ENCODE results near the gene UBTFL1. TPM values are rescaled to one million over a fixed set of nuclear protein-coding genes. Genes with fewer than 3 reads are reported as not detected.
A peak's percentile ranks its signal among the peaks of the same experiment; 100 is the strongest.

The UBTFL1 gene
- total RNA-seq, 2 donors from 2014 or later: not detected

GRCh38 chr11:90134478-90135003 is 48.8 kb downstream of the UBTFL1 start, which contains the start of gene NAALAD2:
Gene NAALAD2, plus strand, starts transcription at chr11:90134663. Its CDS starts 96 bp downstream, at chr11:90134759.
- no peak for ATAC-seq (ENCODE audit: insufficient number of reproducible peaks, low FRiP score, low read depth)
- H3K36me3 ChIP-seq: no peaks in the 10 kb centered on the region
- TF ChIP-seq CTCF (IDR thresholded peaks at IDR 0.05): no peak
- H3K4me1 ChIP-seq (ENCODE audit: control insufficient read depth in 1 of 2, low read depth in 2 of 2): peaks cover 6 to 8% of the 10 kb centered on the region in 2 donors
- no peaks in the 10 kb centered on the region for H3K9me3 ChIP-seq
- H3K4me3 ChIP-seq: peak within 1 kb of the TSS; percentile 75
- H3K27me3 ChIP-seq (replicated peaks; ENCODE audit: insufficient read depth): no peaks in the 10 kb centered on the region
- no peak for DNase-seq (ENCODE audit: low spot score)
- H3K27ac ChIP-seq: no peak within 1 kb of the TSS

- ATAC-seq (ENCODE audit: insufficient number of reproducible peaks, low FRiP score, low read depth) (no peak), DNase-seq (ENCODE audit: low spot score) (no peak)
- H3K27me3 ChIP-seq (replicated peaks; ENCODE audit: insufficient read depth): no peaks in the 10 kb centered on the region
- no peaks in the 10 kb centered on the region for H3K36me3 ChIP-seq
- no peak for TF ChIP-seq CTCF (IDR thresholded peaks at IDR 0.05)
- H3K9me3 ChIP-seq: no peaks in the 10 kb centered on the region
- peak overlapping the region; percentile 75 for H3K4me3 ChIP-seq
- peaks cover 6 to 8% of the 10 kb centered on the region in 2 donors for H3K4me1 ChIP-seq (ENCODE audit: control insufficient read depth in 1 of 2, low read depth in 2 of 2)
- no peak overlapping the region for H3K27ac ChIP-seq
Measured at GRCh38 chr11:90135016-90135415, 49.3 kb downstream of the UBTFL1 start.

Other genes starting within 250 kb of the UBTFL1 start
- not detected for gene TRIM64B, start 207.5 kb upstream of the UBTFL1 start, total RNA-seq
- gene TRIM49D1, start 163.7 kb upstream of the UBTFL1 start, total RNA-seq: not detected
- not detected for gene TRIM49D2, start 161.9 kb upstream of the UBTFL1 start, total RNA-seq
- gene TRIM64, start 119.9 kb upstream of the UBTFL1 start, total RNA-seq: not detected
- not detected for gene TRIM49C, start 54.8 kb upstream of the UBTFL1 start, total RNA-seq
- gene NAALAD2, start 48.7 kb downstream of the UBTFL1 start, total RNA-seq: under 1 TPM; 0.42 to 0.68 TPM
- 100 to 1,000 TPM in 1 of 2 donors, 10 to 100 TPM in 1; 46.4 to 101 TPM for gene CHORDC1, start 137.1 kb downstream of the UBTFL1 start, total RNA-seq

All from thoracic aorta (tissue), 2 donors.